ENCODE measurements around the gene LRRC23. TPM values are rescaled to one million over a fixed set of nuclear protein-coding genes. Genes with fewer than 3 reads are reported as not detected.
A peak's percentile ranks its signal among the peaks of the same experiment; 100 is the strongest.

Gene LRRC23
- total and polyA plus RNA-seq, 2 of the 13 experiments (the other 11 are each of a cell fraction or from before 2014, with no cell fraction given), result 6.0 to 7.8 TPM

GRCh38 chr12:6925540-6926279, 21.1 kb downstream of the LRRC23 start (continued):
- TF ChIP-seq ZBTB26 (CRISPR knock-in tag; IDR thresholded peaks at IDR 0.05; ENCODE audit: borderline replicate concordance) (no peak), ZNF432 (CRISPR knock-in tag; IDR thresholded peaks at IDR 0.05; ENCODE audit: borderline replicate concordance) (no peak), NFATC3 (CRISPR knock-in tag; IDR thresholded peaks at IDR 0.05) (no peak), HNRNPH1 (optimal IDR thresholded peaks at IDR 0.05; ENCODE audit: low read depth, low read length) (peak; percentile 26), HNRNPLL (IDR thresholded peaks at IDR 0.05; ENCODE audit: low read depth, low read length, poor library complexity, severe bottlenecking) (no peak), XBP1 (CRISPR knock-in tag; IDR thresholded peaks at IDR 0.05) (no peak), ZBTB42 (CRISPR knock-in tag; IDR thresholded peaks at IDR 0.05) (no peak), REPIN1 (CRISPR knock-in tag; IDR thresholded peaks at IDR 0.05; ENCODE audit: borderline replicate concordance, low read depth) (no peak), PAWR (CRISPR knock-in tag; IDR thresholded peaks at IDR 0.05; ENCODE audit: borderline replicate concordance) (no peak), MBD4 (IDR thresholded peaks at IDR 0.05; ENCODE audit: borderline replicate concordance, low read length) (no peak), HNRNPUL1 (IDR thresholded peaks at IDR 0.05; ENCODE audit: low read depth, low read length) (no peak), ARID5B (CRISPR knock-in tag; IDR thresholded peaks at IDR 0.05) (no peak), KLF11 (CRISPR knock-in tag; IDR thresholded peaks at IDR 0.05) (no peak), ZNF547 (CRISPR knock-in tag; IDR thresholded peaks at IDR 0.05) (no peak), ZNF614 (CRISPR knock-in tag; IDR thresholded peaks at IDR 0.05; ENCODE audit: borderline replicate concordance) (no peak), ZNF337 (CRISPR knock-in tag; IDR thresholded peaks at IDR 0.05; ENCODE audit: borderline replicate concordance, low read depth) (no peak), FOSL2 (CRISPR knock-in tag; IDR thresholded peaks at IDR 0.05) (peak; percentile 49), ZNF326 (CRISPR knock-in tag; IDR thresholded peaks at IDR 0.05; ENCODE audit: borderline replicate concordance) (no peak), NFKBIZ (CRISPR knock-in tag; IDR thresholded peaks at IDR 0.05) (no peak), SALL2 (CRISPR knock-in tag; IDR thresholded peaks at IDR 0.05) (no peak), ZNF577 (CRISPR knock-in tag; IDR thresholded peaks at IDR 0.05; ENCODE audit: borderline replicate concordance, low read depth) (no peak), NFIC (IDR thresholded peaks at IDR 0.05; ENCODE audit: low read length) (no peak)
- TF ChIP-seq, protein P1, sequence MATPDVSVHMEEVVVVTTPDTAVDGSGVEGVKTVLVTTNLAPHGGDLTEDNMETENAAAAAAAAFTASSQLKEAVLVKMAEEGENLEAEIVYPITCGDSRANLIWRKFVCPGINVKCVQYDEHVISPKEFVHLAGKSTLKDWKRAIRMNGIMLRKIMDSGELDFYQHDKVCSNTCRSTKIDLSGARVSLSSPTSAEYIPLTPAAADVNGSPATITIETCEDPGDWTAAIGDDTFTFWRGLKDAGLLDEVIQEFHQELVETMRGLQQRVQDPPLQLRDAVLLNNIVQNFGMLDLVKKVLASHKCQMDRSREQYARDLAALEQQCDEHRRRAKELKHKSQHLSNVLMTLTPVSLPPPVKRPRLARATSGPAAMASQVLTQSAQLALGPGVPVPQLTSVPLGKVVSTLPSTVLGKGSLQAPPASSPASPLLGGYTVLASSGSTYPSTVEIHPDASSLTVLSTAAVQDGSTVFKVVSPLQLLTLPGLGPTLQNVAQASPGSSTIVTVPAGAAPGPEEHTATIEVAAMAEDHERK (CRISPR knock-in tag; IDR thresholded peaks at IDR 0.05; ENCODE audit: low read depth), result no peak
